PC-9 (cell line): ENCODE data around the gene THADA.

Experiments
- CTCF ChIP-seq: fragments of 200-600 bp; sonication (generic); conservative IDR thresholded peaks from 2 replicates; pipeline ENCODE4 v1.6.1; 2017; ENCODE audit warnings: mixed run types, antibody characterized with exemption, mild to moderate bottlenecking, moderate library complexity
- EZH2 ChIP-seq: fragments of 200-600 bp; sonication (generic); IDR thresholded peaks from 2 replicates; pipeline ENCODE4 v1.8.0; 2017; ENCODE audit warnings: antibody characterized with exemption, low read depth

GRCh38 chr2:43216629-43217028 is 379.2 kb downstream of the THADA start:
- no peak for TF ChIP-seq CTCF
- no peak for TF ChIP-seq EZH2
